GM12891 (cell line): Measurements from ENCODE around the gene ANAPC13.
A peak's percentile ranks its signal among the peaks of the same experiment; 100 is the strongest.

Experiments used
- DNase-seq: peaks from one replicate; pipeline ENCODE4 v3.0.0; 2011; ENCODE audit warnings: low spot score; ENCODE audit not compliant: insufficient read length
- FAIRE-seq: peaks from 2 replicates; lab custom pipeline; 2011; peaks lifted over from hg19 to GRCh38; lab: Jason Lieb, UNC
- PAX5 ChIP-seq: IDR thresholded peaks from 2 replicates; pipeline ENCODE4 v1.6.1; 2011; ENCODE audit warnings: low read length, moderate library complexity, mild to moderate bottlenecking; ENCODE audit not compliant: insufficient read depth, severe bottlenecking
- POLR2A ChIP-seq: IDR thresholded peaks from 2 replicates; pipeline ENCODE4 v1.6.1; 2011; ENCODE audit warnings: low read depth, low read length, control low read depth
- POLR2AphosphoS5 ChIP-seq: IDR thresholded peaks from 2 replicates; pipeline ENCODE4 v1.6.1; 2011; ENCODE audit warnings: low read depth, low read length, control low read depth
- POU2F2 ChIP-seq: IDR thresholded peaks from 2 replicates; pipeline ENCODE4 v1.6.1; 2011; ENCODE audit warnings: low read depth, mild to moderate bottlenecking, control low read depth, low read length, moderate library complexity
- SPI1 ChIP-seq: IDR thresholded peaks from 2 replicates; pipeline ENCODE4 v1.6.1; 2011; ENCODE audit warnings: low read depth, low read length, control low read depth
- TAF1 ChIP-seq: IDR thresholded peaks from 2 replicates; pipeline ENCODE4 v1.6.1; 2011; ENCODE audit warnings: low read depth, low read length, control low read depth

The ANAPC13 gene

GRCh38 chr3:134486577-134487041, 824 bp upstream of the ANAPC13 start:
- no peak for FAIRE-seq
- TF ChIP-seq POLR2AphosphoS5 (no peak), SPI1 (no peak), TAF1 (no peak), POU2F2 (no peak), PAX5 (no peak), POLR2A (no peak)
- no peak for DNase-seq

GRCh38 chr3:134485075-134485717, 589 bp downstream of the ANAPC13 start:
- DNase-seq (no peak), FAIRE-seq (peak; percentile 28)
- no peak; the same call in 1 of the 2 replicates for TF ChIP-seq TAF1
- no peak; the same call in 1 of the 2 replicates for TF ChIP-seq POLR2A
- TF ChIP-seq POU2F2: no peak
- no peak for TF ChIP-seq PAX5
- no peak for TF ChIP-seq POLR2AphosphoS5
- TF ChIP-seq SPI1: no peak

- no peak for TF ChIP-seq POLR2A
- TF ChIP-seq SPI1: no peak
- TF ChIP-seq PAX5: no peak
- TF ChIP-seq POLR2AphosphoS5: no peak
- TF ChIP-seq POU2F2: no peak
- TF ChIP-seq TAF1: no peak
- FAIRE-seq: no peak
- DNase-seq: no peak
Measured at GRCh38 chr3:134483195-134483900, 2.4 kb downstream of the ANAPC13 start.

GRCh38 chr3:134482622-134483021, 3.2 kb downstream of the ANAPC13 start:
- TF ChIP-seq POLR2AphosphoS5: no peak
- no peak for TF ChIP-seq POU2F2
- no peak for TF ChIP-seq PAX5
- no peak for TF ChIP-seq SPI1
- no peak for TF ChIP-seq TAF1
- no peak for TF ChIP-seq POLR2A
- DNase-seq: no peak
- no peak for FAIRE-seq

- no peak for TF ChIP-seq PAX5
- no peak for TF ChIP-seq SPI1
- TF ChIP-seq TAF1: no peak
- TF ChIP-seq POLR2AphosphoS5: no peak
- DNase-seq (no peak), FAIRE-seq (no peak)
Measured at GRCh38 chr3:134481166-134481565, 4.6 kb downstream of the ANAPC13 start.

- no peak for TF ChIP-seq TAF1
- no peak for TF ChIP-seq SPI1
- no peak for TF ChIP-seq PAX5
- TF ChIP-seq POLR2A: no peak
- no peak for TF ChIP-seq POU2F2
- TF ChIP-seq POLR2AphosphoS5: no peak
- FAIRE-seq (no peak), DNase-seq (no peak)
Measured at GRCh38 chr3:134480546-134480945, 5.2 kb downstream of the ANAPC13 start.

- TF ChIP-seq PAX5 (no peak), TAF1 (no peak), POU2F2 (no peak), POLR2AphosphoS5 (no peak), SPI1 (no peak), POLR2A (no peak)
- no peak for DNase-seq
- FAIRE-seq: no peak
Measured at GRCh38 chr3:134477938-134478337, 7.8 kb downstream of the ANAPC13 start.

- DNase-seq: no peak
- no peak for FAIRE-seq
- TF ChIP-seq SPI1 (no peak), POLR2A (no peak)
Measured at GRCh38 chr3:134477002-134477401, 8.8 kb downstream of the ANAPC13 start.

- TF ChIP-seq POLR2A: no peak
- TF ChIP-seq POLR2AphosphoS5: no peak
- TF ChIP-seq SPI1: no peak
- TF ChIP-seq PAX5: no peak
- no peak for TF ChIP-seq POU2F2
- no peak for TF ChIP-seq TAF1
- FAIRE-seq: no peak
- DNase-seq: no peak
Measured at GRCh38 chr3:134476306-134476705, 9.5 kb downstream of the ANAPC13 start.

GRCh38 chr3:134474956-134475355, 10.8 kb downstream of the ANAPC13 start:
- DNase-seq: no peak
- FAIRE-seq: no peak
- TF ChIP-seq SPI1 (no peak), POU2F2 (no peak), TAF1 (no peak), POLR2AphosphoS5 (no peak), POLR2A (no peak), PAX5 (no peak)
